GM23338 (cell line): ENCODE measurements around the gene EBPL. TPM values are rescaled to one million over a fixed set of nuclear protein-coding genes. Genes with fewer than 3 reads are reported as not detected.

Experiments used
- ATAC-seq: fragments of 200-7000 bp; cut with Tn5 transposase; 3 replicates; pipeline ENCODE4 v1.9.1; 2020
- DNase-seq: peaks from one replicate; pipeline ENCODE4 v3.0.0-alpha.2; 2015; ENCODE audit warnings: low spot score
- H2AFZ ChIP-seq: fragments of 200-600 bp; sonication (generic); 2 replicates; pipeline ENCODE4 v1.8.0; 2016; ENCODE audit warnings: antibody characterized with exemption, mild to moderate bottlenecking, moderate library complexity
- H3F3A ChIP-seq: fragments of 200-600 bp; sonication (generic); replicated peaks from 2 replicates; pipeline ENCODE4 v1.8.0; 2017; ENCODE audit warnings: antibody characterized with exemption, mixed run types, low read depth
- H3K27ac ChIP-seq: fragments of 200-600 bp; sonication (generic); 2 replicates; pipeline ENCODE4 v1.6.1; 2016; ENCODE audit warnings: low read depth
- H3K27me3 ChIP-seq: fragments of 200-600 bp; sonication (generic); 2 replicates; pipeline ENCODE4 v1.8.0; 2016; ENCODE audit warnings: mild to moderate bottlenecking, mixed run types, moderate library complexity; ENCODE audit not compliant: insufficient read depth
- H3K36me3 ChIP-seq: fragments of 200-600 bp; sonication (generic); 2 replicates; pipeline ENCODE4 v1.8.0; 2016; ENCODE audit warnings: mild to moderate bottlenecking; ENCODE audit not compliant: insufficient read depth
- H3K4me1 ChIP-seq: fragments of 200-600 bp; sonication (generic); 2 replicates; pipeline ENCODE4 v1.8.0; 2016; ENCODE audit warnings: mild to moderate bottlenecking, moderate library complexity; ENCODE audit not compliant: insufficient read depth
- H3K4me2 ChIP-seq: fragments of 200-600 bp; sonication (generic); 2 replicates; pipeline ENCODE4 v1.7.1; 2017; ENCODE audit warnings: mixed run types
- H3K4me3 ChIP-seq: fragments of 200-600 bp; sonication (generic); 2 replicates; pipeline ENCODE4 v1.6.1; 2016; ENCODE audit warnings: mixed run types
- H3K79me2 ChIP-seq: fragments of 200-600 bp; sonication (generic); replicated peaks from 2 replicates; pipeline ENCODE4 v1.8.0; 2017; ENCODE audit warnings: mild to moderate bottlenecking; ENCODE audit not compliant: insufficient read depth
- H3K9me2 ChIP-seq: fragments of 200-600 bp; sonication (generic); 2 replicates; pipeline ENCODE4 v1.8.0; 2017; ENCODE audit not compliant: insufficient read depth
- H4K20me1 ChIP-seq: fragments of 200-600 bp; sonication (generic); replicated peaks from 2 replicates; pipeline ENCODE4 v1.8.0; 2017; ENCODE audit warnings: mild to moderate bottlenecking; ENCODE audit not compliant: insufficient read depth
- H3K27ac Mint-ChIP-seq: 2 replicates; pipeline ENCODE4 v1.8.0; 2020; ENCODE audit warnings: inconsistent platforms, mild to moderate bottlenecking, moderate library complexity, mixed read lengths
- H3K27me3 Mint-ChIP-seq: 3 replicates; pipeline ENCODE4 v1.8.0; 2022; ENCODE audit warnings: low read depth, mild to moderate bottlenecking, moderate library complexity, mixed read lengths, inconsistent platforms; ENCODE audit not compliant: insufficient read depth, poor library complexity
- H3K36me3 Mint-ChIP-seq: 3 replicates; pipeline ENCODE4 v1.8.0; 2021; ENCODE audit warnings: low read depth, mild to moderate bottlenecking, inconsistent platforms, moderate library complexity, mixed read lengths
- H3K4me1 Mint-ChIP-seq: 3 replicates; pipeline ENCODE4 v1.8.0; 2020; ENCODE audit warnings: mild to moderate bottlenecking, inconsistent platforms, mixed read lengths
- H3K4me3 Mint-ChIP-seq: 3 replicates; pipeline ENCODE4 v1.8.0; 2021; ENCODE audit warnings: moderate library complexity, mild to moderate bottlenecking, inconsistent platforms, mixed read lengths
- H3K9me3 Mint-ChIP-seq: 3 replicates; pipeline ENCODE4 v1.8.0; 2020; ENCODE audit warnings: moderate library complexity, mild to moderate bottlenecking, inconsistent platforms, mixed read lengths
- CREB1 ChIP-seq: fragments of 250-450 bp; sonication (Bioruptor Pico); IDR thresholded peaks from 2 replicates; pipeline ENCODE4 v1.5.0; 2020; ENCODE audit warnings: low read depth, mild to moderate bottlenecking, moderate library complexity
- CTCF ChIP-seq, 2 experiments: fragments of 200-600 bp in 1 of 2; sonication (generic) in 1 of 2; conservative IDR thresholded peaks; 2 replicates each; pipeline versions ENCODE4 v1.5.1 to v1.6.1; 2016 to 2017; ENCODE audit warnings: antibody characterized with exemption in 2 of 2, low read depth in 2 of 2, mild to moderate bottlenecking in 2 of 2, moderate library complexity in 1 of 2
- JUNB ChIP-seq: IDR thresholded peaks from one replicate; pipeline ENCODE4 v1.6.1; 2016; ENCODE audit warnings: antibody characterized with exemption; ENCODE audit not compliant: unreplicated experiment
- NANOG ChIP-seq: IDR thresholded peaks from 2 replicates; pipeline ENCODE4 v1.6.1; 2016; ENCODE audit warnings: antibody characterized with exemption, borderline replicate concordance
- POLR2AphosphoS5 ChIP-seq: IDR thresholded peaks from 2 replicates; pipeline ENCODE4 v1.6.1; 2016; ENCODE audit warnings: antibody characterized with exemption, low read depth
- REST ChIP-seq: IDR thresholded peaks from one replicate; pipeline ENCODE4 v1.6.1; 2018; ENCODE audit warnings: antibody characterized with exemption; ENCODE audit not compliant: unreplicated experiment
- STAT1 ChIP-seq: IDR thresholded peaks from one replicate; pipeline ENCODE4 v1.6.1; 2016; ENCODE audit warnings: antibody characterized with exemption; ENCODE audit not compliant: unreplicated experiment
- ZNF331 ChIP-seq: fragments of 250-450 bp; sonication (Bioruptor Pico); IDR thresholded peaks from 2 replicates; pipeline ENCODE4 v1.5.0; 2020; ENCODE audit warnings: low read depth, mild to moderate bottlenecking, moderate library complexity
- ZNF462 ChIP-seq: fragments of 250-450 bp; sonication (Bioruptor Pico); IDR thresholded peaks from 2 replicates; pipeline ENCODE4 v1.5.0; 2020; ENCODE audit warnings: mild to moderate bottlenecking, moderate library complexity
- polyA plus RNA-seq: library from polyadenylated mRNA; unstranded; fragments of >200 nt; fragmentation: Nextera tagmentation; extraction: Ambion mirVana; gene quantifications from 2 replicates; pipeline ENCODE4 v1.2.1, GENCODE V29; 2016
- total RNA-seq: library from RNA; depleted of rRNA; stranded (reverse); fragments of >200 nt; shearing (Covaris generic); gene quantifications from 2 replicates; pipeline ENCODE4 v1.2.3, GENCODE V29; 2014

EBPL gene
- total and polyA plus RNA-seq, 2 experiments from 2014 or later: 231 to 245 TPM

- H3K79me2 ChIP-seq: peaks cover 98% of the 10 kb centered on the region
- Mint-ChIP-seq H3K4me1 (peaks cover 5% of the 10 kb centered on the region), H3K36me3 (peaks cover 83% of the 10 kb centered on the region), H3K9me3 (peaks cover 16% of the 10 kb centered on the region), H3K4me3 (no peak overlapping the region), H3K27me3 (peaks cover 4% of the 10 kb centered on the region), H3K27ac (no peak overlapping the region)
- peaks cover 28% of the 10 kb centered on the region for H3K36me3 ChIP-seq
- no peak overlapping the region for H3K4me2 ChIP-seq
- no peaks in the 10 kb centered on the region for H3K4me1 ChIP-seq
- no peak for ATAC-seq
- TF ChIP-seq STAT1 (no peak), POLR2AphosphoS5 (no peak), CREB1 (CRISPR knock-in tag) (no peak), NANOG (no peak), JUNB (no peak), CTCF (conservative IDR thresholded peaks at IDR 0.05; ENCODE audit: low read depth in 2 of 2) (no peak), REST (no peak), ZNF462 (CRISPR knock-in tag) (no peak), ZNF331 (CRISPR knock-in tag) (no peak)
- H3K4me3 ChIP-seq: no peak overlapping the region
- peaks cover 34% of the 10 kb centered on the region for H4K20me1 ChIP-seq
- no peak for DNase-seq
- no peaks in the 10 kb centered on the region for H3F3A ChIP-seq
- H2AFZ ChIP-seq: no peak overlapping the region
- H3K27ac ChIP-seq: no peak overlapping the region
- H3K9me2 ChIP-seq: no peaks in the 10 kb centered on the region
- H3K27me3 ChIP-seq: no peaks in the 10 kb centered on the region
These were observed 7.8 kb downstream of the EBPL start for GRCh38 chr13:49683489-49683888.
